ENCODE data around the gene SUCLG1.

Gene SUCLG1

GRCh38 chr2:84395820-84396219 is 63.3 kb downstream of the SUCLG1 start:
- no peak for TF ChIP-seq CTCF (IDR thresholded peaks at IDR 0.05)
- H3K27me3 Mint-ChIP-seq (ENCODE audit: low read depth, poor library complexity) = peaks cover 3% of the 10 kb centered on the region
- H3K4me3 Mint-ChIP-seq = no peak overlapping the region
- peaks cover 7% of the 10 kb centered on the region for H3K9me3 Mint-ChIP-seq
- H3K36me3 Mint-ChIP-seq (ENCODE audit: low read depth) = no peaks in the 10 kb centered on the region
- no peaks in the 10 kb centered on the region for H3K4me1 Mint-ChIP-seq
- H3K27ac Mint-ChIP-seq = no peak overlapping the region
- no peak for DNase-seq

GRCh38 chr2:84394628-84395027 is 64.5 kb downstream of the SUCLG1 start:
- peaks cover 3% of the 10 kb centered on the region for H3K27me3 Mint-ChIP-seq (ENCODE audit: low read depth, poor library complexity)
- no peak overlapping the region for H3K4me3 Mint-ChIP-seq
- no peaks in the 10 kb centered on the region for H3K36me3 Mint-ChIP-seq (ENCODE audit: low read depth)
- no peaks in the 10 kb centered on the region for H3K4me1 Mint-ChIP-seq
- no peak for DNase-seq
- no peak overlapping the region for H3K27ac Mint-ChIP-seq
- peaks cover 7% of the 10 kb centered on the region for H3K9me3 Mint-ChIP-seq
- no peak for TF ChIP-seq CTCF (IDR thresholded peaks at IDR 0.05)

- no peak for DNase-seq
- Mint-ChIP-seq H3K27me3 (ENCODE audit: low read depth, poor library complexity) (peaks cover 3% of the 10 kb centered on the region), H3K4me3 (no peak overlapping the region), H3K27ac (no peak overlapping the region), H3K4me1 (no peaks in the 10 kb centered on the region), H3K9me3 (peaks cover 7% of the 10 kb centered on the region), H3K36me3 (ENCODE audit: low read depth) (no peaks in the 10 kb centered on the region)
- TF ChIP-seq CTCF (IDR thresholded peaks at IDR 0.05) = no peak
Observed at GRCh38 chr2:84393829-84394228, 65.3 kb downstream of the SUCLG1 start.

- DNase-seq = no peak
- Mint-ChIP-seq H3K27ac (no peak overlapping the region), H3K36me3 (ENCODE audit: low read depth) (no peaks in the 10 kb centered on the region), H3K4me3 (no peak overlapping the region), H3K9me3 (peaks cover 18% of the 10 kb centered on the region), H3K4me1 (peaks cover 11% of the 10 kb centered on the region), H3K27me3 (ENCODE audit: low read depth, poor library complexity) (peaks cover 3% of the 10 kb centered on the region)
- no peak for TF ChIP-seq CTCF (IDR thresholded peaks at IDR 0.05)
Observed at GRCh38 chr2:84389794-84390193, 69.3 kb downstream of the SUCLG1 start.

GRCh38 chr2:84388921-84389490 is 70.1 kb downstream of the SUCLG1 start:
- H3K9me3 Mint-ChIP-seq = peaks cover 20% of the 10 kb centered on the region
- TF ChIP-seq CTCF (IDR thresholded peaks at IDR 0.05) = no peak
- no peak overlapping the region for H3K27ac Mint-ChIP-seq
- no peak overlapping the region for H3K4me3 Mint-ChIP-seq
- H3K4me1 Mint-ChIP-seq = peaks cover 11% of the 10 kb centered on the region
- H3K36me3 Mint-ChIP-seq (ENCODE audit: low read depth) = no peaks in the 10 kb centered on the region
- peaks cover 3% of the 10 kb centered on the region for H3K27me3 Mint-ChIP-seq (ENCODE audit: low read depth, poor library complexity)
- DNase-seq = no peak

- Mint-ChIP-seq H3K9me3 (peaks cover 20% of the 10 kb centered on the region), H3K4me3 (no peak overlapping the region), H3K4me1 (peaks cover 11% of the 10 kb centered on the region), H3K36me3 (ENCODE audit: low read depth) (no peaks in the 10 kb centered on the region), H3K27ac (no peak overlapping the region), H3K27me3 (ENCODE audit: low read depth, poor library complexity) (peaks cover 3% of the 10 kb centered on the region)
- no peak for DNase-seq
- no peak for TF ChIP-seq CTCF (IDR thresholded peaks at IDR 0.05)
Observed at GRCh38 chr2:84388133-84388532, 70.9 kb downstream of the SUCLG1 start.
